Measurements from ENCODE around the gene REST.

DNA sequence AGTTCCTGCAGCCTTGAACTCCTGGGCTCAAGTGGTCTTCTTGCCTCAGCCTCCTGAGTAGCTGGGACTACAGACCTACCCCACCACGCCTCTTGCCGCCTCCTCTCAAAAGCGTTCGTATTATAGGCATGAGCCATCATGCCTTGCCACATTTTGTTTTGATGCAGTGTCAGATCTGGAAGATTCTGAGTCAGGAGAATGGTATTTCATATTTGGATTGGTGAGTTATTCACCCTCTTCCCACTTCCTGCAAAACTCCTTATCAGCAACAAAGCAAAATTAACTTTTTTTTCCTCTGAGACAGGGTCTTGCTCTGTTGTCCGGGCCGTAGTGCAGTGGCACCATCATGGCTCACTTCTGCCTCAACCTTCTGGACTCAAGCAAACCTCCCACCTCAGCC lies 29.6 kb downstream of the REST start:
- no peak for TF ChIP-seq POLR2AphosphoS5 (IDR thresholded peaks at IDR 0.05)
- TF ChIP-seq, protein P1, sequence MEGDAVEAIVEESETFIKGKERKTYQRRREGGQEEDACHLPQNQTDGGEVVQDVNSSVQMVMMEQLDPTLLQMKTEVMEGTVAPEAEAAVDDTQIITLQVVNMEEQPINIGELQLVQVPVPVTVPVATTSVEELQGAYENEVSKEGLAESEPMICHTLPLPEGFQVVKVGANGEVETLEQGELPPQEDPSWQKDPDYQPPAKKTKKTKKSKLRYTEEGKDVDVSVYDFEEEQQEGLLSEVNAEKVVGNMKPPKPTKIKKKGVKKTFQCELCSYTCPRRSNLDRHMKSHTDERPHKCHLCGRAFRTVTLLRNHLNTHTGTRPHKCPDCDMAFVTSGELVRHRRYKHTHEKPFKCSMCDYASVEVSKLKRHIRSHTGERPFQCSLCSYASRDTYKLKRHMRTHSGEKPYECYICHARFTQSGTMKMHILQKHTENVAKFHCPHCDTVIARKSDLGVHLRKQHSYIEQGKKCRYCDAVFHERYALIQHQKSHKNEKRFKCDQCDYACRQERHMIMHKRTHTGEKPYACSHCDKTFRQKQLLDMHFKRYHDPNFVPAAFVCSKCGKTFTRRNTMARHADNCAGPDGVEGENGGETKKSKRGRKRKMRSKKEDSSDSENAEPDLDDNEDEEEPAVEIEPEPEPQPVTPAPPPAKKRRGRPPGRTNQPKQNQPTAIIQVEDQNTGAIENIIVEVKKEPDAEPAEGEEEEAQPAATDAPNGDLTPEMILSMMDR (IDR thresholded peaks at IDR 0.05): no peak
- TF ChIP-seq POLR2A (IDR thresholded peaks at IDR 0.05): no peak
- TF ChIP-seq EP300 (IDR thresholded peaks at IDR 0.05): no peak

Measured in upper lobe of left lung (tissue), 4 donors.